Stimulated activated CD8-positive, alpha-beta memory T cell treated with anti-CD3 and anti-CD28 coated beads, Interleukin-4, amount 100 ng/mL, for 1 hour (primary cell): ENCODE measurements around the gene NR6A1.

ENCODE experiments used
- DNase-seq, 2 donors: peaks; one replicate each; pipeline ENCODE4 v3.0.0-alpha.2; 2020; ENCODE audit warnings: low read depth in 2 of 2, low spot score in 1 of 2

NR6A1 gene

DNA sequence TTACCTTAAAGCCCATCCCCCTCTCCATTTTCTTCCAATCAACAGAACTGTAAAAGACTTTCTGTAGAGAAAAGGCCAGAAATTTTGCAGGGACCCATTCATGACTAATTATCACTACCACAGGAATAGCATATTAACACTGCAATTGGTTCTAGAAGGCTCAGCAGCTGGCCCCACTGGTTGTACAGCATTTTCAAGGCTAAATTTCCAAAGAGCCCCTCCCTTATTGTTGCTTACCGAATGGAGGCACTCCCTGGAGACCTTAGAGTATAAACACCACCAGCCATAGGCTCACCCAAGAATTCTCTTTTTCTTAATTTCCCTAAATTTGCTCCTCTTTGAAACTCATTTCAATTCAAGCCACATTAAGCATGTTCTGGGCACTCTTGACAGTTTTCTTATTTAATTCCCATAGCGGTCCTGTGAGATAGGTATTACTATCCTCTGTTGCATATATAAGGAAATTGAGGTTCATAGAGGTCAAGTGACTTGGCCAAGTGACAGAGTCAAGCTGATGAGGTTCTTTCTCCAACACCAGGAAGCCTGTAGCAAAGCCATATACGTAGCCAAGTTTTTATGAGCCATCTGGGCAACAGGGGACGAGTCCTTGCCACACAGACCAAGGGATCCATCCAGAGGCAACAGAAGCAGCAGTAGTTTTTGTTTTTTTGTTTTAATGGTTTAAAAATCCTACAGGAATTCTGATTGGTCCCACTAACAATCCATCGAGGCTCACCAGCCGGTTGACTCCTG is 180.0 kb downstream of the NR6A1 start:
- no peak for DNase-seq

DNA sequence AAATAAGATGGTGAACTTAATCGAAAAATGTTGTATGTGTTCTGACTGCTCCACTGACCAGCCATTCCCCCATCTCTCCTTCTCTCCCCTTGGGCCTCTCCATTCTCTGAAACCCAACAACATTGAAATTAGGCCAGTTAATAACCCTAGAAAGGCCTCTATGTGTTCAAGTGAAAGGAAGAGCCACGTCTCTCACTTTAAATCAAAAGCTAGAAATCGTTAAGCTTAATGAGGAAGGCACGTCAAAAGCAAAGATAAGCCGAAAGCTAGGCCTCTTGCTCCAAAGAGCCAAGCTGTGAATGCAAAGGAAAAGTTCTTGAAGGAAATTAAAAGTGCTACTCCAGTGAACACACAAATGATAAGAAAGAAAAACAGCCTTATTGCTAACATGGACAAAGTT is 186.5 kb downstream of the NR6A1 start:
- DNase-seq: no peak

DNA sequence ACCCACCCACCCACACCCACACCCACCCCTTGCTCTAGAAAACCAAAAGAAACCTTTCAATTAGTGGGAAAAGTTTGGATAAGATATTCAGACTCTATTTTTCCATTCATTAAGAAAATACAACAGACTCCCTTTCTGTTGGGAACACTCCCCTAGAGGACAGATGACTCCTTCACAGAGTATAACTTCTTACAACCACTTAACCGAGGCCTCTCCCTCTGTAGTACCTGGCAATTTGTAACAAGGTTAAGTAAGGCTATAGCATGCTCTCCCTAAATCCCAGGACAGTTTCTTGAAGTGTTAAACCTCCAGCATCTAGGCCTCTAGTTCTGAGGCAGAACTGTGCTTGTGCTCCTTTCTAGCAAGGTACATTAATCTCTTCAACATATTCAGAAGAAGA is 188.0 kb downstream of the NR6A1 start:
- no peak for DNase-seq

DNA sequence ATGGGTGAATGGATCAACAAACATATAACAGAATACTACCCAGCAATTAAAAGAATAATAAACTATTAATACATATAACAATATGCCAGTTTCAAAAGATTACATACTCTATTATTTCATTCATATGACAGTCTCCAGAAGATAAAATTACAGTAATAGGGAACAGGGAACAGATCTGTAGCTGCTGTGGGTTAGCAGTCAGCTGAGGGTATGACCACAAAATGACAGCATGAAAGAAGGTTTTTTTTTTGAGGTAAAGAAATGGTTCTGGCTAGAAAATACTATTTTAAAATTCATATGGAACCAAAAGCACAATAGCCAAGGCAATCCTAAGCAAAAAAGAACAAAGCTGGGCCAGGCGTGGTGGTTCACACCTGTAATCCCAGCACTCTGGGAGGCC is 190.9 kb downstream of the NR6A1 start:
- no peak for DNase-seq

DNA sequence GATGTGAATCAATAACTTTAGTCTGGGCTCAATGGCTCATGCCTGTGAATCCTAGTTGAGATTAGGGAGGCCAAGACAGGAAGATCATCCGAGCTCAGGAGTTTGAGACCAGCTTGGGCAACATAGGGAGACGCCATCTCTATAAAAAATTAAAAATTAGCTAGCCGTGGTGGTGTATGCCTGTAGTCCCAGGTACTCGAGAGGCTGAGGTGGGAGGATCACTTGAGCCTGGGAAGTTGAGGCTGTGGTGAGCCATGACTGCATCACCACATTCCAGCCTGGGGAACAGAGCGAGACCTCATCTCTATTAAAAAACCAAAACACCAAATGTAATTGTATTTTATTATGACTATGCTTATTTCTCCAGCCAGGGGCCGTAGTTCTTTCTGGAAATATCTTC is 194.4 kb downstream of the NR6A1 start:
- DNase-seq: no peak

DNA sequence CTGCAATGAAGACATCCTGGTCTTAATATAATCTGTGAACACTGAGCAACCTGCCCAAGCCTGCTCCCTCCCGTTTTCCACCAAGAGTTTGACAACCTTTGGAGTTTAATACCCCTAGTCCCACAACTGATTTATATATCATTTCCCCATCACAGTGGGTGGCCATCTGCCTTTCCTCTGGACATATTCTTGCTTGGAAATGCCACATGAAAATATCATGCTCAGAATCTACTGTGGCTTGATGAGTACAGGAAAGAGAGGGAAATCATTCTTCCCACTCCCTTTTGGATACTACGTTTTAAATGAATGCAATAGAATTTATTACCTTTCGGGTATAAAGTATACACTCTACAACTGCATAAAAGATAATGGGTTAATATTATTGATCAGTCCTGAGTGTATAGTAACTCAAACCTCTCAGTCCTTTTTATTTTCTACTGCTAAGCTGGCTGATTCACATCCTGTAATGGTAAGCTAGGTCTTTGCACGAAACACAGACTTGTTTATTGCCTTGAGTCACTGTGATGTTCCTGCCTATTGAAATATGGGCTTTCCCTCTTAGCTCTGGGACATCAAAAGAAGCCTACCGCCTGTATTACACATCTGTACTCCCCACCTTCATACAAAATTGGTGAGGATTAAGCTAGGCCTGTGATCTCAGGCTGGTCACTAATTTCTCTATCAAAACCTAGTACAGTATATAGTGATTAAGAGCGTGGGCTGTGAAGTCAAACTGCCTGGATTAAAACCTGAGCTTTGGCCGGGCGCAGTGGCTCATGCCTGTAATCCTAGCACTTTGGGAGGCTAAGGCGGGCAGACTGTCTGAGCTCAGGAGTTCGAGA is 196.4 kb downstream of the NR6A1 start:
- DNase-seq: no peak

DNA sequence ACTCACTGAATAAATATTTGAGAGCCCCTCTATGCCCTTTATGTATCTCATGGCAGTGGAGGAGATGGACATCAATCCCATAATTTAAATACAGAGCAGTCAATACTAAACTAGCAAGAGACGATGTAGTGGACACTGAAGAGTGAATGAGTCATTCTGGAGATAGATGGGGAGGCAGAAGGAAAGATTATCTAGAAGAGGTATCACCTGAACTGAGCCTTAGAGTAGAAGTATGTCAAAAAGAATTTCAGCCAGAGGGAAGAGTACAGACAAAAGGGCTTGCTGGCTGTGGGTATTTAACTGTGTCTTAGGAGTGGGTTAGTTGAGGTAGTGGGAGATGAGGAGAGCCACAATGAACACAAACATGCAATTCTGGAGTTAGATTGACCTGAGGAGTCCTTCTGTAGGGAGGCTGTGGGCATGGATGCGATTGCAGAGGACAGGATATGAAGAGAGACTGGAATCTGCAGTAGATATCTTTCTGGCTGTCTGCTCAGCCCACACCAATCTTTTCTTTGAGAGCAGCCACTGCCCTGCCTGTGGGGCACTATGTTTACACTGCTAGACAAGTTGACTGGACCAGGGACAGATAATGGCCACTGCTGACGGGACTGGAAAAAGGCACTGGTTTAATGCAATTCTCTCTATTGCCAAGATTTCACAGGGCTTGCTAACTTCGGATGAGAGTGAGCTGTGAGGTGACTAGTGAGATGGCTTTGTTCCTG is 200.0 kb downstream of the NR6A1 start:
- DNase-seq: no peak

DNA sequence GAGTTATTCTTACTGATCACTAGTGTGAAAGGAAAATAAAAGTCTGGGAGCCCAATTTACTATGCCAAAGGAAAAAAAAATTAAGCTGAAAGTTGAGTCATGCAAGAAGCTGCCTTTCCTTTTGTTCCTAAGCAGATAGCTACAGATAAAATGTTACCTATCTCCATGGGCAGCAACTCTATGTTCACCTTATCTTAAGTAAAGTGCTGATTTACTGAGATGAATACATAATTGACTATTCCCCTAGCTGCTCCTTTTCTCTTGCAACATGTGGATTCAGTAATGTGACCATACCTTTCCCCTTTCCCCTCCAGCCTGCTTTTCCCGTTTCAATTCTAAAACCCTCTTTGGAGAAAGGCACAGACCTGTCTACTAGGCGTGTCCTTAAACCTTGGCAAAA is 201.2 kb downstream of the NR6A1 start:
- DNase-seq: no peak

DNA sequence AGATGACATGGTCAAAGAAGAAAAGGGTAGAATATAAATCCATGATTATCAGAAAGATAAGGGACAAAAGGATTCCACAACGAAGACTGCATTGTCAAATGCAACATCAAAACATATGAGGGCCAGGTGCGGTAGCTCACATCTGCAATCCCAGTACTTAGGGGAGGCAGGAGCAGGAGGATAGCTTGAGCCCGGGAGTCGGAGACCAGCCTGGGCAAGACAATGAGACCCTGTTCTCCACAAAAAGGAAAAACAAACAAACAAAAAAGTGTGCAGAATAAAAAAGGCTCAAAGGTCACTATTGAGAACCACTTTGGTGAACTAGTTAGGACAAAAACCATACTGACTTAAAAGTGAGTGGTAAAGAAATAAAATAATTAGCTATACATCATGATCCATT is 203.7 kb downstream of the NR6A1 start:
- no peak for DNase-seq

DNA sequence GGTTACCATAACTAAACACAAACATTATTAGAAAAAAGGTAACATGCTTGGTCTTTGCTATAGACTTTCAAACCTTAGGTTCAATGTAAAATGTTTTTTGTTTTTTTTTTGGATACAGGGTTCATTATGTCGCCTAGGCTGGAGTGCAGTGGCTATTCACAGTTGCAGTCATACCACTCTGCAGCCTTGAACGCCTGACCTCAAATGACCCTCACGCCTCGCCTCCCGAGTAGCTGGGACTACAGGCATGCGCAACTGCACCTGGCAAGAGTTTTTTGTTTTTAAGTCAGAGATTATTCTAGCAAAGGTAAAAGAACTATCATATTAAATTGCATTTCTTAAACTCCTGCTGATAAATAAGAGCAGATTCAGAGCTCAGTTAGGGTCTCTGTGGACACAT is 208.8 kb downstream of the NR6A1 start:
- DNase-seq: no peak

DNA sequence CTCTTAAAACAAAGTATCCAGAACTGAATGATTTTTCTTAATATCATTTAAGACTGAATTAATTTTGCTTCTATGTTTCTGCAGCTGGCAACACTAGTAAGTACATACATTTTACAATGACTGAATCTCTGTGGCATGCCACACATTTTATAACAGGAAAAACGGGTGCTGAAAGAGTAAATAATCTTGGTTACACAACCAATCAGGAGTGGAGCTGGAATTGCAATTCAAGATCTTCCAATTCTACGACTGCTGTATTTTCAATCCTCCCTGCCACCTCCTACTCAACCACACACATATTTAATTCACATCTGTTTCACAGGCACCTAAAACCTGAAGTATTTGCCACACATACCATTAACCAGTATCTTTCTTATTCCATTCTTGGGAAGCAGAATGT is 211.2 kb downstream of the NR6A1 start:
- no peak for DNase-seq

DNA sequence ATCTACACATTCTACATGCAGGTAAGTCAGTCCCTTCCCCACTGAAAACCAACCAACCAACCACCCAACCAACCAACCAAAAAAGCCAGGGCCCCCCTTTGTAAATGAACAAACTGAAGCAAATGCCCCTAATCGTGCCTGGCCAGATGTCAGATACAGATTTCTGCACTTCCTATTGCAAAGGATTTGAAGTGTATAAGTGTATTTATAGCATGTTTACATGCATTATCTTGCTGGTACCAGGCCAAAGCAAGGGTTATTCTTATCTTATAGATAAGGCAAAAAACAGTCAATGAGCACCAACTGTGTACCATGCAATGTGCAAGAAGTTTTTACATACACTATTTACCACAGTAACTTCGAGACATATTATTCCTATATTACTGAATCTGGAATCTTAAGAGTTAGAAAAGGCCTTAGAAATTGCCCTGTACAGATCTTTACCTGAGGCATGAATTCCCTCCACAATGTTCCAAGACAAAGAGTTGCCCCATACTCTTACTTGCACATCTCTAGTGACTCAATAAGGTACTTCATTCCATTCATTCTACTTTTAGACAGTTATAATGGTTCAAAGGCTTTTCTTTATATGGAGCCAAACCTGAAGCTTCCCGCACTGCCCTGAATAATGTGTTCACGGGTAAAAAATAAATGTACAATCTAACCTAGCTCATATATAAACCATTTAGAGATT is 212.2 kb downstream of the NR6A1 start:
- no peak for DNase-seq

DNA sequence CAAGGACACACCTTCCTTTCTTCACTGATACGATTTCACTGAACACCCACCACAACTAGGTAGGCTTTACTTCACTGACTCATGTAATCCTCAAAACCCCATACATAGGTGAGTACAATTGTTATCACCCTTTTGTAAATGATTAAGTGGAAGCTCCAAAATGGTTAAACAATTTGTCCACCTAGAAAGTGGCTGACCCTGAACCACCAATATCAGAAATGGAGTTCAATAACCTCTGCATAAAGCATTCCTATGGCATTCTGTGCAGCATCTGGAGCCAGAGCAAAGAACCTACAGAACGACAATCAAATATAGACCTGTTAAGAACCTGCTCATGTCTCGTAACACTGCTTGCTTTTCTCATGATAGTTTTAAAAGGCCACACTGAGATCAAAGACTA is 213.2 kb downstream of the NR6A1 start:
- DNase-seq: no peak

DNA sequence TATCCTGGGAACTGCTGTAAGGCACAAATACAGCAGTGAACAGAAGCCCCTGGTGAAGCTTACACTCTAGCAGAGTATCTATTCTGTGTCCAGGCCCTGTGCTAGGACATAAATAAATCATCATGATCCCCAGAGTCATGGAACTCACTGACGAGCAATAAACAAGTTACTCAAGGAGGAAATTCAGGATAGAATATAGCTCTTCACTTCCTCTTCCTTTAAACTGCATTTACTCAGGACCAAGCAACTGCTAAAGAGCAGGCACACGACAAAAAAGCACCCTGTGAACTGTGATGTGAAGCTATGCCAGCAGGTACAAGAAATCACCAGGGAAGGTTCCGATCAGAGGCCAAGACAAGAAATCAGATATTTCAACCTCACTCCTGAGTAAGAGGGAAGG is 216.1 kb downstream of the NR6A1 start:
- no peak for DNase-seq

DNA sequence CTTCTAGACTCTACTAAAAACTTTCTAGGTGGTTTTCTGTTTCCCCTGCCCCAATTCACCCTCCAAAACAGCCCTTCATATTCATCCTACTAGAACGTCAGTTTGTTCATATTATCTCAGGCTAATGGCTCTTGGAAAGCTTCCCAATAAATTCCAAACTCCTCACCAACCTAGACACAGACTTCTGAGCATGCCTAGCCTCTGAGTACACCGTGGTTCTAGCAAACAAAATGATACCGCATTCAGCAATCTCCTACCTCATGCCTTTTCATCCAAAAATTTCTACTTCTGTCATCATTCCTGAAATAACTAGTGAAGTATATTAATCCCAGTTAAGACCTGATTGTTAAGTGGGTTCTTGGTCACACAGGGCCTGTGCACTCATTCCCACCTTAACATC is 217.4 kb downstream of the NR6A1 start:
- DNase-seq: no peak

DNA sequence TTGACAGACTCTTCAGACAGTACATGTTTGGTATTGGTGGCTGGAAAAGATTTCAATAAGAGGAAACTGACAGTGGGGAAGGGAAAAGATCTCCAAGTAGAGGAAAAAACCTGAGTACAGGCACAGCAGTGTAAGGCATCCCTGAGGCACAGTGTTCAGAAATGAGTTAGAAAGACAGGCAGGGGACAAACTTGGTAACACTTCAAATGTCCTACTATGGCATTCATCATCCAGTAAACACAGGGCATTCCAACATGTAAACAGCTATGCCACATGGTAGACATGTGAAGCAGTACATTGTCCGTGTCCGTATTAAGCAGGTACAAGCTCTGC is 218.9 kb downstream of the NR6A1 start:
- no peak for DNase-seq

DNA sequence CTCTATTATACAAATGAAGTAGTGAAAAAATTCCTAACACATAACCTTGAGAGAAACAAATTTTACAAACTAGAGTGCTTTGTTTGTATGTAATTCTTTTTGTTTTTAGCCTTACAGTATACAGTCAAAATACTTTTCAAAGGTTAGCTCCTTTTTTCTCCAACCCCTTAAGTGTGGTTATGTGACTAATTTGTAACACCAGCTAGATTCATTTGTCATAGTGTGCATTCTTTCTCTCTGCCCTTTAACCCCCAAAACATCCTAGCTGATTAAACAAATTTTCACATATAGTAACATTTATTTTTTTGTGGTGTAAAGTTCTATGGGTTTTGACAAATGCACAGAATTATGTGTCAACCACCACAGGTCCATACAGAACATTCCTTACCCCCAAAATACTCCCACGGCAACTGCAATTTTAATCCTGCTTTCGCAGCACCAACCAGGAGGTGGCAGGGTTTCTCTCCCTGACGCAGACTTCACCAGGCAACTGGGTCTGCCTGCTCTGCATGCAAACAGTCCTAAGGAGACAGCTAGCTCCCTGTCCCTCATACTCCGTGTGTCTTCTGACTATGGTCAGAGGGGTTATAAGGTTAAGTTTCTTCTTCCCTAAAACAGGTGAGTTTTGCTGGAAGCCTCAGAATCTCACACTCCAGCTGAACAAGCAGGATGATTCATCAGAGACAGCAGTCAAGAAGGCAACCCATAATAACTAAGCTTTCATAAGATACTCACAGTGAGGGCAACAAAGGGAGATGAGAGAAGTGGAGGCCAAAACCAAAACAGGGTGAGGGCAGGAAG is 219.4 kb downstream of the NR6A1 start:
- no peak for DNase-seq

DNA sequence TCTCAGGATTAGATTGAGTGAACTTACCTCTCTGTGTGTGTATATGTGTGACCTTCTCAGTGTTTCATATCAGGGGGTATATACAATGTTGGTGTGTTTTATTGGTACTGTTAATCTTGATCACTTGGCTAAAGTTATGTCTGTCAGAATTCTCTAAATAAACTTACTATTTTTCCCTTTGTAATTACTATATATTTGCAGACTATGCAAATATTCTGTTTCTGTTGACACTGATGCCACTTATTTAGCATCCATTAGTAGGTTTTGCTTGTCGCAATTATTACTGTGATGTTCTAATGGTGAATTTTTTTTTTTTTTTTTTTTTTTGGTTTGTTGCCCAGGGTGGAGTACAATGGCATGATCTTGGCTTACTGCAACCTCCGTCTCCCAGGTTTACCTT is 221.0 kb downstream of the NR6A1 start:
- DNase-seq: no peak

DNA sequence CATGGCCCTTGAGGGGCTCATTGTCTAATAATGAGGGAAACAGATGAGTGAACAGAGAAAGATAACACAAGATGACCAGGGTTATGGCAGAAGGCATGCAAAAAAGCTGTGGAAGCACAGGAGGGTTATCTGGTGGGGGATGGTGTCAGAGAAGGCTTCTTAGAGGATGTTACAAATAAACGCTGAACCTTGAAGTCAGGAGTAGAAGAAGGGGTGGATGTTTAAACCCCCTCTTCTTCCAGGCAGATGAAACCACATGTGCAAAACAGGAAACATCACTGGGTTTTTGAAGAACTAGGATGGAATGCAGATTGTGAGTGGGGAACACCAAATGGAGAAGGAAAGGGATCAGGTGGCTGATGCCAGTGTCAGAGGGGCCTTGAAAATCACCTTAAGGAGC is 222.1 kb downstream of the NR6A1 start:
- DNase-seq: no peak

DNA sequence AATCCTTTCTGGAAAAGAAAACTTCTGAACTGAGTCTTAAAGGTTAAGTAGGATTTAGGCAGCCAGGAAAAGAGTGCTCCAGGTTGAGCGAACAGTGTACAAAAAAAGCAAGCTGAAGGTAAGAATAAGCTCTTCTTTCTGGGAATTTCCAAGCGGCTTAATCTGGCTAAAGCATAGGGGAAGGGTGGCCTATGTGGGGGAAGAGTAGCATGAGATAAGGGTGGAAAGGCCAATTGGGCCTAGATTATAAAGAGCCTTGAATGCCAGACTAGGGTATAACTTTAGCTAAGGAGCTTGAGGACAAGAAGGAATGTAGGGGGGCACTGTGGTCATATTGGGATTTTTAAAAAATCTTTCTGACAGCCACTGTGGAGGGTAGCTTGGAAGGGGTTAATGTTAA is 226.6 kb downstream of the NR6A1 start:
- no peak for DNase-seq

DNA sequence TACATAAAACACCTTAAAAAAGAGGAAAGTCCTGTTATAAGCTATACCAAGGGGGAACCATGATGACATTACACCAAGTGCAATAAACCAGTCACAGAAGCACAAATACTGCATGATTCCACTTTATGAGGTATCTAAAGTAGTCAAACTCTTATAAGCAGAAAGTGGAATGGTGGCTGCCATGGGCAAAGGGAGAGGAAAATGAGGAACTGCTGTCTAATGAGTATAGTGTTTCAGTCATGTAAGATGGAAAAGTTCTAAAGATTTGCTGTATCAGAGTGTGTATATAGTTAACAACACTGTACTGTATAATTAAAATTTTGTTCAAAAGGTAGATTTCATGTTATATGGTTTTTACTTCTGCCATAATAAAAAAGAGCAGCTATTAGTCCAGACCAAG is 229.3 kb downstream of the NR6A1 start:
- DNase-seq: no peak
